CD4-positive, alpha-beta T cell (primary cell): ENCODE measurements around the gene SCRT2. TPM values are rescaled to one million over a fixed set of nuclear protein-coding genes. Genes with fewer than 3 reads are reported as not detected.

Source experiments
- ATAC-seq: fragments of 200-7000 bp; cut with Tn5 transposase; one replicate; pipeline ENCODE4 v1.10.0; 2022; ENCODE audit warnings: mild to moderate bottlenecking; ENCODE audit not compliant: poor library complexity
- CTCF ChIA-PET: fragments of 350-600 bp; sonication (Branson Sonifier 250); formaldehyde crosslinking; loops from one replicate; lab custom pipeline; 2021; ENCODE audit warnings: antibody characterized with exemption, inconsistent platforms; lab: Charles Lee
- POLR2A ChIA-PET: fragments of 350-600 bp; sonication (Branson Sonifier 250); formaldehyde crosslinking; loops from one replicate; lab custom pipeline; 2021; ENCODE audit warnings: antibody characterized with exemption, inconsistent platforms; lab: Charles Lee
- DNase-seq, 14 experiments: peaks; one replicate each; pipeline ENCODE4 v3.0.0-alpha.2; 2013 to 2020; ENCODE audit warnings: mixed read lengths in 2 of 14
- H3K27ac ChIP-seq, 2 donors: one replicate each; pipeline versions ENCODE4 v1.5.1 to v1.7.0; 2013; ENCODE audit warnings: low read length in 2 of 2, low read depth in 1 of 2, mild to moderate bottlenecking in 1 of 2
- H3K27me3 ChIP-seq, 2 experiments: 1 replicate in 1 of 2; 2 replicates in 1 of 2; pipeline versions ENCODE4 v1.6.1 to v1.7.0; 2013; ENCODE audit warnings: low read length in 2 of 2, control low read depth in 1 of 2, mild to moderate bottlenecking in 1 of 2, moderate library complexity in 1 of 2; ENCODE audit not compliant: insufficient read depth in 2 of 2, control insufficient read depth in 1 of 2
- H3K36me3 ChIP-seq: one replicate; pipeline ENCODE4 v1.6.1; 2013; ENCODE audit warnings: low read length, control low read depth; ENCODE audit not compliant: insufficient read depth
- H3K4me1 ChIP-seq: one replicate; pipeline ENCODE4 v1.6.1; 2013; ENCODE audit warnings: low read length, control low read depth; ENCODE audit not compliant: insufficient read depth
- H3K4me3 ChIP-seq: one replicate; pipeline ENCODE4 v1.5.1; 2013; ENCODE audit warnings: mild to moderate bottlenecking, low read length, moderate library complexity
- H3K9me3 ChIP-seq, 2 experiments: 1 replicate in 1 of 2; 2 replicates in 1 of 2; pipeline versions ENCODE4 v1.6.1 to v1.7.0; 2013; ENCODE audit warnings: low read length in 2 of 2, mild to moderate bottlenecking in 2 of 2, control low read depth in 1 of 2, moderate library complexity in 1 of 2; ENCODE audit not compliant: control insufficient read depth in 1 of 2, insufficient read depth in 1 of 2
- H3K27ac Mint-ChIP-seq: one replicate; pipeline ENCODE4 v1.8.0; 2020; ENCODE audit warnings: mixed read lengths
- H3K27me3 Mint-ChIP-seq: one replicate; pipeline ENCODE4 v1.8.0; 2021; ENCODE audit warnings: mixed read lengths
- H3K36me3 Mint-ChIP-seq: one replicate; pipeline ENCODE4 v1.8.0; 2021; ENCODE audit warnings: low read depth, mixed read lengths
- H3K4me1 Mint-ChIP-seq: one replicate; pipeline ENCODE4 v1.8.0; 2021; ENCODE audit warnings: low read depth, mixed read lengths
- H3K4me3 Mint-ChIP-seq: one replicate; pipeline ENCODE4 v1.8.0; 2020; ENCODE audit warnings: mild to moderate bottlenecking, mixed read lengths
- H3K9me3 Mint-ChIP-seq: one replicate; pipeline ENCODE4 v1.8.0; 2020; ENCODE audit warnings: mixed read lengths
- CTCF ChIP-seq: fragments of 200-600 bp; IDR thresholded peaks from one replicate; pipeline ENCODE4 v1.8.0; 2022; ENCODE audit warnings: antibody characterized with exemption, mild to moderate bottlenecking
- intact Hi-C, 2 experiments: fragments of 100-400 bp; cut with DNase I in 1 of 2; cut with micrococcal nuclease in 1 of 2; formaldehyde crosslinking; loops; one replicate each; pipeline versions ENCODE4 v1.15.1 to v1.9.0; 2023 to 2025; cut with DNase I, micrococcal nuclease
- total RNA-seq, 174 experiments: library from RNA in 2 of 174; stranded (reverse) in 2 of 174; gene quantifications; one replicate each; pipeline ENCODE4 v1.2.3 and lab custom pipeline; 2021 to 2026

Gene SCRT2
- total RNA-seq, 2 experiments from 2014 or later = not detected

- CTCF ChIA-PET = no interaction called here
- Mint-ChIP-seq H3K27me3 (peaks cover 24% of the 10 kb centered on the region), H3K4me1 (peaks cover 7% of the 10 kb centered on the region), H3K27ac (no peak overlapping the region), H3K4me3 (no peak overlapping the region), H3K36me3 (no peaks in the 10 kb centered on the region), H3K9me3 (no peaks in the 10 kb centered on the region)
- ATAC-seq (no peak), DNase-seq (no peak)
- no peak overlapping the region for H3K4me3 ChIP-seq
- no peaks in the 10 kb centered on the region for H3K36me3 ChIP-seq
- no peak for TF ChIP-seq CTCF
- peaks cover 2% of the 10 kb centered on the region for H3K4me1 ChIP-seq
- intact Hi-C loops = no loop called here
- peaks cover 0 to 8% of the 10 kb centered on the region in 2 experiments for H3K27me3 ChIP-seq
- POLR2A ChIA-PET = no interaction called here
- no peak overlapping the region for H3K27ac ChIP-seq
- peaks cover 0 to 6% of the 10 kb centered on the region in 2 experiments for H3K9me3 ChIP-seq
Observed at GRCh38 chr20:637559-637958, 38.0 kb downstream of the SCRT2 start.

DNA sequence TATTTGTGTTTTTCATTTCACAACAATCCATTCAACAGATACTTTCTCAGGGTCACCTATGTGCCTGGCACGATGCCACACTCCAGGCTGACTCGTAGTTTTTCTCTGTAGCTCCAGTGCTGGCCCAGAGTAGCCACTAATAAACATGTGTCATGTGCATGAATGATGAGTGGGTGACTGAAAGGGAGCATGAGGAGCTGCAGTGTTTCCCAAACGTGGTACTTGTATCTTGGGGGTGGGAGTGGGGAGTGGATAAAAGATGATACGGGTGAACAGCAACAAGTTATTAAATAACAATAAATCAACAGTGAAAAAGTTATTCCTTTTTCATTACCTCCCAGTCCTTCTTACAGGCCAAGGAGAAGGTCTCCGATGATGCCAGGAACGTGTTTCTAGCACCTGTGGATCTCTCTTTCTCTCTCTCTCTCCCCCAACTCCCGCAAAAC, 39.7 kb downstream of the SCRT2 start:
- Mint-ChIP-seq H3K9me3 (no peaks in the 10 kb centered on the region), H3K36me3 (no peaks in the 10 kb centered on the region), H3K27me3 (peaks cover 26% of the 10 kb centered on the region), H3K4me3 (no peak overlapping the region), H3K4me1 (peaks cover under 1% of the 10 kb centered on the region), H3K27ac (no peak overlapping the region)
- peaks cover 0 to 6% of the 10 kb centered on the region in 2 experiments for H3K9me3 ChIP-seq
- no peak overlapping the region for H3K4me3 ChIP-seq
- intact Hi-C loops = no loop called here
- peaks cover 0 to 7% of the 10 kb centered on the region in 2 experiments for H3K27me3 ChIP-seq
- H3K27ac ChIP-seq = no peak overlapping the region
- no peaks in the 10 kb centered on the region for H3K4me1 ChIP-seq
- no peaks in the 10 kb centered on the region for H3K36me3 ChIP-seq
- TF ChIP-seq CTCF = no peak
- ATAC-seq (no peak), DNase-seq (no peak)
- CTCF ChIA-PET = no interaction called here
- POLR2A ChIA-PET = no interaction called here

- H3K27me3 ChIP-seq = peaks cover 0 to 10% of the 10 kb centered on the region in 2 experiments
- no peak overlapping the region for H3K4me3 Mint-ChIP-seq
- H3K36me3 Mint-ChIP-seq = no peaks in the 10 kb centered on the region
- no peaks in the 10 kb centered on the region for H3K9me3 Mint-ChIP-seq
- H3K4me3 ChIP-seq = no peak overlapping the region
- no peaks in the 10 kb centered on the region for H3K36me3 ChIP-seq
- H3K4me1 Mint-ChIP-seq = no peaks in the 10 kb centered on the region
- ATAC-seq (no peak), DNase-seq (no peak)
- no peak for TF ChIP-seq CTCF
- H3K27ac ChIP-seq = no peak overlapping the region
- peaks cover 30% of the 10 kb centered on the region for H3K27me3 Mint-ChIP-seq
- ChIA-PET CTCF (no interaction called here), POLR2A (no interaction called here)
- no peaks in the 10 kb centered on the region for H3K4me1 ChIP-seq
- H3K9me3 ChIP-seq = peaks cover 0 to 6% of the 10 kb centered on the region in 2 experiments
- intact Hi-C loops = no loop called here
- no peak overlapping the region for H3K27ac Mint-ChIP-seq
Observed at GRCh38 chr20:635028-635892, 40.3 kb downstream of the SCRT2 start.
